ENCODE measurements around the gene KDSR.

DNA sequence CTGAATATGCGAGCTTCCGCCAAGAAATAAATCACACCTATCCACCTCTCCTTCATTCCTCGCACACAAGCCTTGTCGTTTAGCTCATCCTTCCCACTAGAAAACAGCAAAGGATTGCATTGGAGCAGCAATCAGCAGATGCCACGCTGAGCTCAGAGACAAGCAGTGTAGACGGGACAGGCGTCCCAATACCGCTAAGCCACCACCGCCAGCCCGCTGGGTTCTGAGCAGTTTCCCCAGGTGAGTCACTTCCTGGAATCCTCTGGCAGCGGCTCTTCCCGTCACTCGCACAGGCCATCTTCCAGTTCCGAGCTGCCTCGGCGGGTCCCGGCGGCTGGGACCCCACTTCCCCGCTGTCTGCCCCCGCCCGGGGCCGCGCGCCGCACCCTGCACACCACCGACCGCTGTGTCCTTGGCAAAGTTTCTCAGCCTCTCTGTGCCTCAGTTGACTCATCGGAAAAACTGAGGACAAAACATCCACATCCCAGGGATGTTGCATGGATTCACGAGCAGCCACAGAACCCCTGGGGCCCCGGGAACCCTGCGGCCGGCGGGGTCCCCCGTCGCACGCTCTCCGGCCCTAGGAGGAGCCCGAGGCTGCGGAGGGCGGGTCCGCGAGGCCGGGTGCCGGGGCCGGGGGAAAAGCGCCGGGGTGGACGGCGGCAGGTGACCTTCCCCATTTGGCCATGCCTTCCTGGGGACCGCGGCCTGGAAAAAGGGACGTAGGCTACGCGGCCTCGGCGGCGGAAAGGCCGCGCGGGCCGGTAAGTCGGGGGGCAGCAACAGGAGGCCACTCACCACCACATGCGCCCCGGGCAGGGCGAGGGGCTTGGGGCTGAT lies 573 bp downstream of the KDSR start:
- TF ChIP-seq POLR2A (IDR thresholded peaks at IDR 0.05; ENCODE audit: low read depth, low read length): no peak
- TF ChIP-seq TAF1 (IDR thresholded peaks at IDR 0.05; ENCODE audit: low read depth, low read length): no peak

Data from GM12891 (cell line).